Tibial nerve (tissue), 3 donors: ENCODE results near the gene SEC24B.

Source experiments
- POLR2A ChIP-seq, 2 donors: fragments of 450-650 bp; IDR thresholded peaks; one replicate each; pipeline ENCODE4 v1.6.1; 2017; ENCODE audit warnings: antibody characterized with exemption in 2 of 2, mild to moderate bottlenecking in 2 of 2, moderate library complexity in 2 of 2
- TF ChIP-seq, protein P1 (sequence below), 5 experiments: fragments of 200-600 bp in 3 of 5; fragments of 450-650 bp in 2 of 5; sonication (generic) in 3 of 5; IDR thresholded peaks; one replicate each; pipeline ENCODE4 v1.5.1; 2016 to 2019; ENCODE audit warnings: antibody characterized with exemption in 5 of 5, mild to moderate bottlenecking in 3 of 5, moderate library complexity in 2 of 5

- TF ChIP-seq, protein P1, sequence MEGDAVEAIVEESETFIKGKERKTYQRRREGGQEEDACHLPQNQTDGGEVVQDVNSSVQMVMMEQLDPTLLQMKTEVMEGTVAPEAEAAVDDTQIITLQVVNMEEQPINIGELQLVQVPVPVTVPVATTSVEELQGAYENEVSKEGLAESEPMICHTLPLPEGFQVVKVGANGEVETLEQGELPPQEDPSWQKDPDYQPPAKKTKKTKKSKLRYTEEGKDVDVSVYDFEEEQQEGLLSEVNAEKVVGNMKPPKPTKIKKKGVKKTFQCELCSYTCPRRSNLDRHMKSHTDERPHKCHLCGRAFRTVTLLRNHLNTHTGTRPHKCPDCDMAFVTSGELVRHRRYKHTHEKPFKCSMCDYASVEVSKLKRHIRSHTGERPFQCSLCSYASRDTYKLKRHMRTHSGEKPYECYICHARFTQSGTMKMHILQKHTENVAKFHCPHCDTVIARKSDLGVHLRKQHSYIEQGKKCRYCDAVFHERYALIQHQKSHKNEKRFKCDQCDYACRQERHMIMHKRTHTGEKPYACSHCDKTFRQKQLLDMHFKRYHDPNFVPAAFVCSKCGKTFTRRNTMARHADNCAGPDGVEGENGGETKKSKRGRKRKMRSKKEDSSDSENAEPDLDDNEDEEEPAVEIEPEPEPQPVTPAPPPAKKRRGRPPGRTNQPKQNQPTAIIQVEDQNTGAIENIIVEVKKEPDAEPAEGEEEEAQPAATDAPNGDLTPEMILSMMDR (IDR thresholded peaks at IDR 0.05) = no peak
- no peak for TF ChIP-seq POLR2A (IDR thresholded peaks at IDR 0.05)
Measured at GRCh38 chr4:109560687-109561461, 127.3 kb downstream of the SEC24B start.
